Measurements from ENCODE around the gene SPATA9.

- TF ChIP-seq CTCF (IDR thresholded peaks at IDR 0.05), result no peak
- TF ChIP-seq EZH2 (IDR thresholded peaks at IDR 0.05; ENCODE audit: borderline replicate concordance, insufficient read depth, low read depth, low read length, poor library complexity, severe bottlenecking), result no peak
Observed at GRCh38 chr5:95725937-95726810, 43.4 kb upstream of the SPATA9 start.

Measured in B cell (primary cell).